WERI-Rb-1 (cell line): ENCODE results near the gene TRIM26.

ENCODE experiments used
- DNase-seq: peaks from one replicate; pipeline ENCODE4 v3.0.0-alpha.2; 2020
- H3K27ac ChIP-seq: fragments of 250-450 bp; sonication (Bioruptor Pico); 2 replicates; pipeline ENCODE4 v1.5.1; 2020; ENCODE audit warnings: mild to moderate bottlenecking, moderate library complexity
- H3K27me3 ChIP-seq: fragments of 250-450 bp; sonication (Bioruptor Pico); 2 replicates; pipeline ENCODE4 v1.5.1; 2021; ENCODE audit warnings: mild to moderate bottlenecking, low read depth, moderate library complexity; ENCODE audit not compliant: insufficient read depth, severe bottlenecking
- H3K36me3 ChIP-seq: fragments of 250-450 bp; sonication (Bioruptor Pico); 2 replicates; pipeline ENCODE4 v1.5.1; 2020; ENCODE audit warnings: mild to moderate bottlenecking, moderate library complexity
- H3K4me3 ChIP-seq: 2 replicates; pipeline ENCODE4 v1.5.1; 2011; ENCODE audit warnings: low read depth, mild to moderate bottlenecking, control low read depth, low read length
- H3K9me3 ChIP-seq: fragments of 250-450 bp; sonication (Bioruptor Pico); 2 replicates; pipeline ENCODE4 v1.5.1; 2021; ENCODE audit warnings: mild to moderate bottlenecking, moderate library complexity; ENCODE audit not compliant: severe bottlenecking
- TF ChIP-seq, protein P1 (sequence below): IDR thresholded peaks from 2 replicates; pipeline ENCODE4 v1.5.1; 2011; ENCODE audit warnings: low read depth, mild to moderate bottlenecking, control low read depth, inconsistent platforms, low read length

The TRIM26 gene

DNA sequence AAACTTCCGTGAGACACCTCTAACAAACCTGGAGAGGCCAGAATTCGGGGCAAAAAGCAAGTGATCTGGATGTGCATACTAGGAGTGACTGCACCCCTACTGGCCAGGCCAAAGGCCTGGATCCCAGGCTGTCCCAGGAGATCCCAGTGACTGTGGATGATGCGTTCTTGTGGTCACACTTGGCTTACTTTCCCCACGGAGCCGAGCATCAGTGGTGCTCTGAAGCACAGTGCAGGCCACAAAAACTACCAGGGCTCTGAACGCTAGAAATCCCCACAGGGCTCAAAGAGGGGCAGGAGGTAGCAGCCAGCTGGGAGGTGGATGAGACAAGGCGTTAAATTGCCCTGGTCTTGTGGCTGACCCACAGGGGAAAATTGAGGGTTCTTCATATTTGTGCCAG, 7.1 kb downstream of the TRIM26 start:
- Histone ChIP-seq H3K9me3 (no peaks in the 10 kb centered on the region), H3K27me3 (no peaks in the 10 kb centered on the region), H3K36me3 (peaks cover 41% of the 10 kb centered on the region), H3K27ac (no peak overlapping the region), H3K4me3 (no peak overlapping the region)
- TF ChIP-seq, protein P1, sequence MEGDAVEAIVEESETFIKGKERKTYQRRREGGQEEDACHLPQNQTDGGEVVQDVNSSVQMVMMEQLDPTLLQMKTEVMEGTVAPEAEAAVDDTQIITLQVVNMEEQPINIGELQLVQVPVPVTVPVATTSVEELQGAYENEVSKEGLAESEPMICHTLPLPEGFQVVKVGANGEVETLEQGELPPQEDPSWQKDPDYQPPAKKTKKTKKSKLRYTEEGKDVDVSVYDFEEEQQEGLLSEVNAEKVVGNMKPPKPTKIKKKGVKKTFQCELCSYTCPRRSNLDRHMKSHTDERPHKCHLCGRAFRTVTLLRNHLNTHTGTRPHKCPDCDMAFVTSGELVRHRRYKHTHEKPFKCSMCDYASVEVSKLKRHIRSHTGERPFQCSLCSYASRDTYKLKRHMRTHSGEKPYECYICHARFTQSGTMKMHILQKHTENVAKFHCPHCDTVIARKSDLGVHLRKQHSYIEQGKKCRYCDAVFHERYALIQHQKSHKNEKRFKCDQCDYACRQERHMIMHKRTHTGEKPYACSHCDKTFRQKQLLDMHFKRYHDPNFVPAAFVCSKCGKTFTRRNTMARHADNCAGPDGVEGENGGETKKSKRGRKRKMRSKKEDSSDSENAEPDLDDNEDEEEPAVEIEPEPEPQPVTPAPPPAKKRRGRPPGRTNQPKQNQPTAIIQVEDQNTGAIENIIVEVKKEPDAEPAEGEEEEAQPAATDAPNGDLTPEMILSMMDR = 0 out of 2 replicates have a peak, but pooled peaks have one; percentile 12
- DNase-seq = no peak

DNA sequence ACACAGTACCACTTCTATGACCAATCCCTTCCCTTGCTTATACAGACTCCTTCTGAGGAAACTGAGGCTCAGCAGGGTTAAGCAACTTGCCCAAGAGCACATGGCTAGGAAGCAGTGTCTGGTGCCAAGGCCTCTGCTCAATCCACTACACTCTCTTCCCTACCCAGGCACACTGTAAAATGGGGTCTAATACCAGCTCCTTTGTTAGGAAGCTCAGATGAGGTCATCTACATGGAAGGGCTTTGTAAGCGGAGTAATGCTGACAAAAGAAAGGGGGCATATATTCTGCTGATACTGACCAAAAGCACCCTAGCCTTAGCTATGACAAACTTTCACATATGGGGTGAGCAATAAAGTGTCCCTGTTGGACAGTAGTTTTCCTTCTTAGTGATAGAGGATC, 9.1 kb downstream of the TRIM26 start:
- Histone ChIP-seq H3K27me3 (no peaks in the 10 kb centered on the region), H3K4me3 (no peak overlapping the region), H3K9me3 (no peaks in the 10 kb centered on the region), H3K36me3 (peaks cover 50% of the 10 kb centered on the region), H3K27ac (no peak overlapping the region)
- TF ChIP-seq, protein P1 = no peak
- DNase-seq = no peak

DNA sequence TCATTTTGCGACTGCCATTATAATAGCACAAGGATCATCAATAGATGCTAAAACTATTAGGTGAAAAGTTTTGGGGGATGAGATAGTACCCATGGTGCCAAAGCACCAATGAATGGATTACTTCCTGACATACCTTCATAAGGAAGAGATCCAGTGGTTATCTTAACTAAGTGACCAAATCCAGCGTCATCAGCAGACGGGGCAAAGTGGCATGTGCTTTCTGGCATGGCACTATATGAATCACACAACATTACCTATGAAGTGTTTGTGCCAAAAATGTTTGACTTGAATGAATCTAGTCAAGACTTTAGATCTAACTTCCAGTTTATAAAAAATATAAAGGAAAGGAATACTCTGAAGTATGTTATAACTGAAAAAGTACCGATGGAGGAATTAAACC, 10.8 kb downstream of the TRIM26 start:
- Histone ChIP-seq H3K9me3 (no peaks in the 10 kb centered on the region), H3K27me3 (no peaks in the 10 kb centered on the region)
- DNase-seq = no peak

DNA sequence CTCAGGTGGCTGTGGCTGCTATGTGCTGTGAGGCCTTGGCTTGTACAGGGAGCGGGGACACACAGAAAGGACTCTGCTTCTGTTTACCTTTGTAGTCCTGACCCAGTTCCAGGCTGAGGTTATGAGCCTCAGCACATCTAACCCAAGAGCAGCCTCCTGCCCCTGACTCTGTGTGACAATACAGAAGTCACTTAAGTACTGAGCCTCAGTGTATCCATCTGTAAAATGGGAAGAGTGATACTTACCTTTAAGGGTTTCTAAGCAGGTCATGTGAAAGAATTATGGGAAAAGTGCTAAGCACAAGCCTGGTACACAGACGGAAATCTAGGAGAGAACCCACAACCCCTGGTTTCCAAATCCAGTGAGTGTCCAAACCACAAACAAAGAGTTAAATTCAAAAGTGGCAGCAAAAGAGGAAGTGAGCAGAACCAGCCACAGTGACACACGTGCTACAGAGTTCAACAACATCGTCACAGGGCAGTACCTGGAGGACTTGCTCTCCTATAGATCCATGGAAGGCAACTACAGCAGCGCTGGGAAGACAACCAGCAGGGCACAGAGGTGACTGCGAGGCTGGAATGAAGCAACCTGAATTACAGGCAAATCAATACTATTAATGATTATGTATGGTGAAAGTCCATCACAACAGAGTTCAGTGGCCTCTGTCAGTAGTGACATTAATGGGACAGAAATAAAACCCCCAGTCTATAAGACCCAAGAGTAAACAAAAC, 12.5 kb downstream of the TRIM26 start:
- DNase-seq = no peak
- Histone ChIP-seq H3K27me3 (no peaks in the 10 kb centered on the region), H3K9me3 (no peaks in the 10 kb centered on the region), H3K36me3 (peaks cover 70% of the 10 kb centered on the region), H3K4me3 (no peak overlapping the region), H3K27ac (no peak overlapping the region)
- TF ChIP-seq, protein P1 = no peak

More for the DNA sequence above, 10.8 kb downstream of the TRIM26 start:
- TF ChIP-seq, protein P1 = no peak
- H3K4me3 ChIP-seq = no peak overlapping the region
- H3K36me3 ChIP-seq = peaks cover 61% of the 10 kb centered on the region
- no peak overlapping the region for H3K27ac ChIP-seq

DNA sequence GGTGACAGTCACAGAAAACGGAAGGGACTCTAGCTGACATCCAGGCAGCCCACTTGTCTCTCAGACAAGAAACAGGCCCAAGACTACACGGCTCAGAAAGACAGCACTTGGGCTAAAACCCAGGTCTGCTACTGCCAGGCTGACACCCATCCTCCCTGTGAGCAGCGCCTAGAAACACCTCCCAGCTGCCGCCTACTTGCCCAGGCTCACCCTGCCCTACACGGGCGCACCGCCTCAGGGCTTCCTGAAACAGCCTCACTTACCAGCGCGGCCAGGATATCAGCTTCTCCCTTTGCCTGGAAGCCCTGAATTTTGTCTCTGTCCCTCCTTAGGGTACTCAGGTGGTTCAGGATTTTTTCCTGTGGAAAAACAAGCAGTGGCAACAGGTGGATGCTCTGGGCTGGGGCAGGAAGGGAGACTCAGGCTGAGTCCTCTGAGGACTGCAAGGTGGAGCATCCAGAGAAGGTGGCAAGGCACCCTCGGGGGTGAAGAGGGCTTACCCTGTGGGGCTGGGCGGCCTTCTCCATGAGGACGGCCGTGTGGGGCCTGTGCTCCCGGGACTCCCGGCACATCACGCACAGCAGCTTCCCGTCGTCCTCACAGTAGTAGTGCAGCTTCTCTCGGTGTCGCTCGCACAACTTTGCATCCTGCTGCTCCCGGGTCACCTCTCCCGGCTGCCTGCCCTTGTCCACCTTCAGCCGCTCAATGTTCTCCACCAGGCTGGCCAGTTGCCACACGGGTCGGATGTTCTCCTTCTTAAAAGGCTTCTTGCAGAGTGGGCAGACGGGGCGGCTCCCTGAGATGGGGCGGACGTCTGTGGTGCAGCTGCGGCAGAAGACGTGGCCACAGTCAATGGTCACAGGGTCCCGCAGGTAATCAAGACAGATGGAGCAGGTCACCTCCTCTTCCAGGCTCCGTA, 14.8 kb downstream of the TRIM26 start:
- Histone ChIP-seq H3K27ac (no peak overlapping the region), H3K36me3 (peaks cover 90% of the 10 kb centered on the region), H3K27me3 (no peaks in the 10 kb centered on the region), H3K4me3 (no peak overlapping the region), H3K9me3 (no peaks in the 10 kb centered on the region)
- TF ChIP-seq, protein P1 = no peak
- DNase-seq = no peak
